Neuronal stem cell (in vitro differentiated cells): Measurements from ENCODE around the gene JPH4.
"Not testable (repeated sequence)": the region's sequence is repeated elsewhere in the genome, so short reads cannot be mapped to it uniquely, and the experiment has no call there.

Experiments used
- DNase-seq: peaks from one replicate; pipeline ENCODE4 v3.0.0-alpha.2; 2013; ENCODE audit warnings: low spot score
- H2AFZ ChIP-seq: one replicate; pipeline ENCODE4 v1.6.1; 2013; ENCODE audit warnings: mild to moderate bottlenecking, low read length, inconsistent platforms
- H2AK5ac ChIP-seq: 2 replicates; pipeline ENCODE4 v1.6.1; 2013; ENCODE audit warnings: low read depth, mild to moderate bottlenecking, inconsistent platforms, low read length, moderate library complexity, mixed read lengths
- H2BK120ac ChIP-seq: 2 replicates; pipeline ENCODE4 v1.6.1; 2013; ENCODE audit warnings: low read depth, mild to moderate bottlenecking, inconsistent platforms, low read length, moderate library complexity, mixed read lengths
- H2BK12ac ChIP-seq: one replicate; pipeline ENCODE4 v1.6.1; 2013; ENCODE audit warnings: low read length, inconsistent platforms
- H2BK15ac ChIP-seq: 2 replicates; pipeline ENCODE4 v1.6.1; 2013; ENCODE audit warnings: mild to moderate bottlenecking, low read length, inconsistent platforms, mixed read lengths
- H2BK5ac ChIP-seq: one replicate; pipeline ENCODE4 v1.6.1; 2013; ENCODE audit warnings: inconsistent platforms, mild to moderate bottlenecking, low read length, moderate library complexity
- H3K14ac ChIP-seq: one replicate; pipeline ENCODE4 v1.6.1; 2013; ENCODE audit warnings: low read length, inconsistent platforms
- H3K18ac ChIP-seq: 2 replicates; pipeline ENCODE4 v1.6.1; 2013; ENCODE audit warnings: low read length, inconsistent platforms
- H3K23ac ChIP-seq: 2 replicates; pipeline ENCODE4 v1.6.1; 2013; ENCODE audit warnings: low read depth, mild to moderate bottlenecking, mixed read lengths, low read length, inconsistent platforms; ENCODE audit not compliant: poor library complexity
- H3K27ac ChIP-seq: replicated peaks from 3 replicates; pipeline ENCODE4 v1.5.1; 2013; ENCODE audit warnings: low read length, inconsistent platforms
- H3K27me3 ChIP-seq, 3 experiments: 2 replicates each; pipeline ENCODE4 v1.6.1; 2013; ENCODE audit warnings: low read length in 3 of 3, mild to moderate bottlenecking in 2 of 3, inconsistent platforms in 1 of 3, low read depth in 1 of 3, mixed read lengths in 1 of 3, moderate library complexity in 1 of 3; ENCODE audit not compliant: control insufficient read depth in 3 of 3, insufficient read depth in 3 of 3
- H3K36me3 ChIP-seq, 2 donors: replicated peaks in 1 of 2; 2 replicates each; pipeline ENCODE4 v1.6.1; 2013; ENCODE audit warnings: low read length in 2 of 2; ENCODE audit not compliant: control insufficient read depth in 2 of 2, insufficient read depth in 2 of 2
- H3K4ac ChIP-seq: 2 replicates; pipeline ENCODE4 v1.6.1; 2013; ENCODE audit warnings: inconsistent platforms, mild to moderate bottlenecking, low read length, moderate library complexity
- H3K4me1 ChIP-seq, 2 donors: 1 replicate in 1 of 2; 2 replicates in 1 of 2; pipeline ENCODE4 v1.6.1; 2013; ENCODE audit warnings: low read length in 2 of 2, low read depth in 1 of 2; ENCODE audit not compliant: control insufficient read depth in 2 of 2, insufficient read depth in 1 of 2
- H3K4me2 ChIP-seq: one replicate; pipeline ENCODE4 v1.6.1; 2013; ENCODE audit warnings: mild to moderate bottlenecking, low read length, inconsistent platforms; ENCODE audit not compliant: insufficient read depth, poor library complexity, severe bottlenecking
- H3K4me3 ChIP-seq, 2 donors: 2 replicates each; pipeline ENCODE4 v1.5.1; 2013; ENCODE audit warnings: low read length in 2 of 2, mild to moderate bottlenecking in 2 of 2, inconsistent platforms in 1 of 2, moderate library complexity in 1 of 2
- H3K79me1 ChIP-seq: one replicate; pipeline ENCODE4 v1.6.1; 2013; ENCODE audit warnings: low read depth, mild to moderate bottlenecking, inconsistent platforms, low read length, moderate library complexity
- H3K9ac ChIP-seq: one replicate; pipeline ENCODE4 v1.6.1; 2013; ENCODE audit warnings: mild to moderate bottlenecking, low read depth, low read length, inconsistent platforms; ENCODE audit not compliant: poor library complexity
- H3K9me3 ChIP-seq, 2 donors: replicated peaks in 1 of 2; 2 replicates each; pipeline versions ENCODE3 to v1.6.1; 2013; ENCODE audit warnings: low read length in 2 of 2, mild to moderate bottlenecking in 2 of 2, inconsistent platforms in 1 of 2, low read depth in 1 of 2, mixed read lengths in 1 of 2, moderate library complexity in 1 of 2; ENCODE audit not compliant: control insufficient read depth in 2 of 2, insufficient read depth in 1 of 2
- H4K8ac ChIP-seq: one replicate; pipeline ENCODE4 v1.6.1; 2013; ENCODE audit warnings: low read depth, mild to moderate bottlenecking, inconsistent platforms, low read length, moderate library complexity
- H4K91ac ChIP-seq: one replicate; pipeline ENCODE4 v1.6.1; 2013; ENCODE audit warnings: low read length, low read depth, mild to moderate bottlenecking, inconsistent platforms; ENCODE audit not compliant: poor library complexity
- WGBS, 2 donors: extraction: QIAGEN DNeasy Blood & Tissue Kit; methylation state at CpG; one replicate each; pipeline ENCODE4 v1.1.7; 2013; ENCODE audit warnings: missing lambda C conversion rate in 2 of 2, mixed read lengths in 1 of 2; ENCODE audit not compliant: insufficient read length in 2 of 2, insufficient replicate concordance in 1 of 2; ENCODE audit errors: extremely low coverage in 2 of 2; 5-methylcytosine and 5-hydroxymethylcytosine counted together

Gene JPH4

GRCh38 chr14:23537351-23538049, 41.1 kb downstream of the JPH4 start:
- H2BK15ac ChIP-seq = no peak overlapping the region
- H3K27me3 ChIP-seq = no peaks in the 10 kb centered on the region
- H3K4me3 ChIP-seq = no peak overlapping the region
- no peak for DNase-seq
- H3K23ac ChIP-seq = no peak overlapping the region
- no peak overlapping the region for H2AFZ ChIP-seq
- H3K4me1 ChIP-seq = peaks cover 8 to 21% of the 10 kb centered on the region in 2 donors
- no peaks in the 10 kb centered on the region for H3K9me3 ChIP-seq
- no peak overlapping the region for H3K14ac ChIP-seq
- no peak overlapping the region for H3K4me2 ChIP-seq
- no peak overlapping the region for H3K4ac ChIP-seq
- H3K27ac ChIP-seq = no peak overlapping the region
- no peak overlapping the region for H2BK5ac ChIP-seq
- peaks cover 15 to 20% of the 10 kb centered on the region in 2 donors for H3K36me3 ChIP-seq
- H4K91ac ChIP-seq = no peak overlapping the region
- no peak overlapping the region for H2AK5ac ChIP-seq
- WGBS, 2 donors = no CpG with 5 or more reads among the region's 13 CpGs
- H4K8ac ChIP-seq = no peak overlapping the region
- H2BK12ac ChIP-seq = no peak overlapping the region
- no peak overlapping the region for H3K9ac ChIP-seq
- H2BK120ac ChIP-seq = no peak overlapping the region
- H3K79me1 ChIP-seq = peaks cover 4% of the 10 kb centered on the region
- H3K18ac ChIP-seq = peak overlapping the region; percentile 15

GRCh38 chr14:23536906-23537305, 41.7 kb downstream of the JPH4 start:
- not testable (repeated sequence) for H3K14ac ChIP-seq, DNase-seq, H3K4ac ChIP-seq, H2BK15ac ChIP-seq, H3K9ac ChIP-seq, H2AK5ac ChIP-seq, H3K79me1 ChIP-seq, H2BK120ac ChIP-seq, H3K27ac ChIP-seq, H3K27me3 ChIP-seq, H4K91ac ChIP-seq, H3K18ac ChIP-seq, H2BK12ac ChIP-seq, H3K9me3 ChIP-seq, H3K4me3 ChIP-seq, H3K4me2 ChIP-seq, H2BK5ac ChIP-seq, H2AFZ ChIP-seq, H3K23ac ChIP-seq, H4K8ac ChIP-seq
- WGBS, 2 donors = no CpG with 5 or more reads among the region's 6 CpGs
- H3K4me1 ChIP-seq = peaks cover 8 to 21% of the 10 kb centered on the region in 2 donors
- peaks cover 18% of the 10 kb centered on the region in 2 donors for H3K36me3 ChIP-seq

GRCh38 chr14:23536494-23536893, 42.1 kb downstream of the JPH4 start:
- Histone ChIP-seq H4K8ac (no peak overlapping the region), H4K91ac (no peak overlapping the region), H2BK5ac (no peak overlapping the region), H2AK5ac (no peak overlapping the region), H3K14ac (no peak overlapping the region), H3K4me1 (peaks cover 8 to 21% of the 10 kb centered on the region in 2 donors), H3K9ac (no peak overlapping the region), H3K23ac (no peak overlapping the region), H3K18ac (no peak overlapping the region), H3K4me3 (no peak overlapping the region), H3K4ac (no peak overlapping the region), H3K4me2 (no peak overlapping the region), H3K27ac (no peak overlapping the region), H2BK12ac (no peak overlapping the region), H2BK120ac (no peak overlapping the region), H3K36me3 (peaks cover 18 to 19% of the 10 kb centered on the region in 2 donors), H3K9me3 (no peaks in the 10 kb centered on the region), H2AFZ (no peak overlapping the region), H2BK15ac (no peak overlapping the region), H3K79me1 (peaks cover 6% of the 10 kb centered on the region), H3K27me3 (no peaks in the 10 kb centered on the region)
- DNase-seq = no peak
- WGBS, 2 donors = no CpG with 5 or more reads among the region's 2 CpGs

GRCh38 chr14:23535943-23536342, 42.6 kb downstream of the JPH4 start:
- Histone ChIP-seq H2AFZ (no peak overlapping the region), H3K79me1 (peaks cover 7% of the 10 kb centered on the region), H3K36me3 (peaks cover 18 to 21% of the 10 kb centered on the region in 2 donors), H2BK12ac (no peak overlapping the region), H3K14ac (no peak overlapping the region), H3K9me3 (no peaks in the 10 kb centered on the region), H3K4me2 (no peak overlapping the region), H2AK5ac (no peak overlapping the region), H3K9ac (no peak overlapping the region), H3K4ac (no peak overlapping the region), H3K4me3 (no peak overlapping the region), H3K18ac (no peak overlapping the region), H2BK120ac (no peak overlapping the region), H3K4me1 (peaks cover 8 to 21% of the 10 kb centered on the region in 2 donors), H3K27ac (no peak overlapping the region), H4K8ac (no peak overlapping the region), H3K23ac (no peak overlapping the region), H2BK5ac (no peak overlapping the region), H3K27me3 (no peaks in the 10 kb centered on the region), H2BK15ac (no peak overlapping the region), H4K91ac (no peak overlapping the region)
- DNase-seq = no peak
- no CpG with 5 or more reads among the region's 4 CpGs for WGBS, 2 donors
